ENCODE measurements around the gene SNRPE.

Gene SNRPE

GRCh38 chr1:203880606-203881005 lies 19.2 kb downstream of the SNRPE start:
- no peak for DNase-seq

GRCh38 chr1:203888807-203889251 lies 27.4 kb downstream of the SNRPE start:
- no peak for DNase-seq

DNA sequence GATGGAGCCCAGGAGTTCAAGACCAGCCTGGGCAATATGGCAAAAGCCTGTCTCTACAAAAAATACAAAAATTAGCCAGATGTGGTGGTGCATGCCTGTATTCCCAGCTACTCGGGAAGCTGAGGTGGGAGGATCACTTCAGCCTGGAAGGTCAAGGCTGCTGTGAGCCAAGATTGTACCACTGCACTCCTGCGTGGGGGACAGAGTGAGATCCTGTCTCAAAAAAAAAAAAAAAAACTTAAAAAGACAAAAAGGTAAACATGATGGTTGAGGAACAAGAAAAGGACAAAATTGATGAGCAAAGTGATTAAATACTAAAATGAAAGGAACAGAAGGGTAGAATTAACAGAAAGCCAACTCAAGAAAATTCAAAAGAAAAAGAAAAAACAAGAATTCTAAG lies 30.6 kb downstream of the SNRPE start:
- DNase-seq: no peak

DNA sequence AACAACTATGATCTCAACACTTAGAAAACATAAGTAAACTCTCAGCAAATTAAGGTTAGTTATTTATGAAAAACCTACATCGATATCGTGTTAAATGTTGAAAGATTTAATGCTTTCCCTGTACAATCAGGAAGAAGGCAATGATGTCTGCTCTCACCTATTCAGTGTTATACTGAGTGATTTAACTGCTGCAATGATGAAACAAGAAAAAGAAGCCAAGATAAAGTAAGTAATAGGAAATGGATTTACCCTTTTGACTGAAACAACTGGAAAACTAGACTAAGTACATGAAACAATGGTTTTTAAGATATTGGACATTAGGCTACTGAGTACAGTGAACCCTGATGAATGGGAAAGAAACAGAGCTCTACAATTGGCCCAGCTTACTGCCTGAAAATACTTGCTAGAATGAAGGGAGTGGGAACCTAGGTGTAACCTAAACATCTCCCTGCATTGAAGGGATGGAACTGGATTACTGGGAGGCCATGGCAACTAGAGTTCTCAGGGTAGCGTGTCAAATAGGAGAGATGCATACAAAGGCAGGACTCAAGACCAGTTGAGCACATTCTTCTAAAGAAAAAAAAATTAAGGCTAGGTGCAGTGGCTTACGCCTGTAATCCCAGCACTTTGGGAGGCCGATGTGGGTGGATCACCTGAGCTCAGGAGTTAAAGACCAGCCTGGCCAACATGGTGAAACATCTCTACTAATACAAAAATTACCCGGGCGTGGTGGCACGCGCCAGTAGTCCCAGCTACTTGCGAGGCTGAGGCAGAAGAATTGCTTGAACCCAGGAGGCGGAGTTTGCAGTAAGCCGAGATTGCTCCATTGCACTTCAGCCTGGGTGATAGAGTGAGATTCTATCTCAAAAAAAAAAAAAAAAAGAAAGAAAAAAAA lies 37.3 kb downstream of the SNRPE start:
- no peak for DNase-seq

GRCh38 chr1:203899353-203899716 lies 37.9 kb downstream of the SNRPE start:
- DNase-seq: no peak

- DNase-seq: no peak
These were observed 38.7 kb downstream of the SNRPE start for GRCh38 chr1:203899869-203900714.

DNA sequence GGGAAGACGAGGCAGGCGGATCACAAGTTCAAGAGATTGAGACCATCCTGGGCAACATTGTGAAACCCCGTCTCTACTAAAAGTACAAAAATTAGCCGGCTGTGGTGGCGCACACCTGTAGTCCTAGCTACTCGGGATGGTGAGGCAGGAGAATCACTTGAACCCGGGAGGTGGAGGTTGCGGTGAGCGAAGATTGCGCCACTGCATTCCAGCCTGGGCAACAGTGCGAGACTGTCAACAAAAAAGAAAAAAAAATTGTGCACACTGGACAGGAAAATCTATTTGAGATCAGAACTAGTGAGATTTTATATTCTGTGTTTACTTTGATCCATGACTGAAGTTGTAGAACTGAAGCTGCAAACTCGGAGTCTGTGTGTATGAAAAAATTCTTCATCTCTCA lies 40.2 kb downstream of the SNRPE start:
- no peak for DNase-seq

- no peak for DNase-seq
These were observed 43.9 kb downstream of the SNRPE start for GRCh38 chr1:203905275-203905674.

- no peak for DNase-seq
These were observed 45.5 kb downstream of the SNRPE start for GRCh38 chr1:203906932-203907331.

GRCh38 chr1:203907901-203908300 lies 46.5 kb downstream of the SNRPE start:
- no peak for DNase-seq

DNA sequence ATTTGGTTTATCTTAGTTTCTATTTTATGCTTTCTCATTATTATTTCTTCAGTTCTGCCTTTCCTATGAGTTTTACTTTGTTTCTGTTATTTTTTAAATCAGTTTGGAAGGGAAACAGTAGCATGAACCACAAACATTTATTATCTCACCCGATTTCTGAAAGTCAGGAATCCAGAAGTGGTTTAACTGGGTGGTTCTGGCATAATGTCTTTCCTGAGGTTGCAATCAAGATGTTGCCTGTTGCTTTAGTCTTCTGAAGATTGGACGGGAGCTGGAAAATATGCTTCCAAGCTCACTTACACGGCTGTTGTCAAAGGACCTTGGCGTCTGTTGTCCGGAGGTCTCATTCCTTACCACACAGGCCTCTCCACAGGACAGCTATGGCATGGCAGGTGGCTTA lies 50.4 kb downstream of the SNRPE start:
- DNase-seq: no peak

GRCh38 chr1:203913073-203913521 lies 51.7 kb downstream of the SNRPE start:
- no peak for DNase-seq

GRCh38 chr1:203914292-203914691 lies 52.9 kb downstream of the SNRPE start:
- no peak for DNase-seq

DNA sequence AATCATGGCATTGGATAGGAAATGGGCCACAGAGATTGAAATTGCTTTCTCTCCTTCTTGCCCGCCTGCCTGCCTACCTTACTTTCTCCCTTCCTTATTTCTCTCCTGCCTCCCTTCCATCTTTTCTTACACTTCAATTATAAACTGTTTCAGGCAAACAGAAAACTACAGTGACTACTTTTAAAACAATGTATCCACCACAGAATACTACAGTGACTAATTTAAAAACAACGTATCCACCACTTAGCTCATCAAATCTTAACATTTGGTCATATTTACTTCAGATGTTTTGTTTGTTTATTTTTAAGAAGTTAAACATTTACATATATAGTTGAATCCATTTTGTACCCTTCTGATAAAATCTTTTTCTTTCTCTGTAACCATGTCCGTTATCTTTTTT lies 54.4 kb downstream of the SNRPE start:
- DNase-seq: no peak

GRCh38 chr1:203916756-203917155 lies 55.4 kb downstream of the SNRPE start:
- DNase-seq: no peak
